Liver (tissue), 9 donors: ENCODE data around the gene CAPN2. TPM values are rescaled to one million over a fixed set of nuclear protein-coding genes. Genes with fewer than 3 reads are reported as not detected.
"Not testable (repeated sequence)": the region's sequence is repeated elsewhere in the genome, so short reads cannot be mapped to it uniquely, and the experiment has no call there.

Experiments
- DNase-seq: peaks from one replicate; pipeline ENCODE4 v3.0.0-alpha.2; 2017; ENCODE audit warnings: low spot score
- H3K27ac ChIP-seq, 2 donors: one replicate each; pipeline ENCODE4 v1.7.0; 2013; ENCODE audit warnings: inconsistent platforms in 2 of 2, low read length in 2 of 2, control low read depth in 1 of 2, low read depth in 1 of 2, mild to moderate bottlenecking in 1 of 2
- H3K27me3 ChIP-seq, 4 donors: one replicate each; pipeline versions ENCODE4 v1.6.1 to v1.7.0; 2013; ENCODE audit warnings: low read length in 3 of 4, inconsistent platforms in 1 of 4, mild to moderate bottlenecking in 1 of 4, moderate library complexity in 1 of 4; ENCODE audit not compliant: control insufficient read depth in 4 of 4, insufficient read depth in 4 of 4
- H3K36me3 ChIP-seq, 4 donors: one replicate each; pipeline versions ENCODE4 v1.6.1 to v1.7.0; 2013; ENCODE audit warnings: low read length in 3 of 4, mild to moderate bottlenecking in 3 of 4, low read depth in 1 of 4, moderate library complexity in 1 of 4; ENCODE audit not compliant: control insufficient read depth in 4 of 4, insufficient read depth in 3 of 4
- H3K4me1 ChIP-seq, 4 donors: one replicate each; pipeline versions ENCODE4 v1.6.1 to v1.7.0; 2013; ENCODE audit warnings: low read length in 3 of 4, mild to moderate bottlenecking in 3 of 4, moderate library complexity in 1 of 4; ENCODE audit not compliant: control insufficient read depth in 4 of 4, insufficient read depth in 4 of 4
- H3K4me3 ChIP-seq, 3 donors: one replicate each; pipeline versions ENCODE4 v1.6.1 to v1.7.0; 2013; ENCODE audit warnings: low read length in 3 of 3, control low read depth in 1 of 3, low read depth in 1 of 3, mild to moderate bottlenecking in 1 of 3
- H3K9ac ChIP-seq, 2 donors: one replicate each; pipeline ENCODE4 v1.7.0; 2013; ENCODE audit warnings: low read length in 2 of 2, mild to moderate bottlenecking in 2 of 2, moderate library complexity in 2 of 2, control low read depth in 1 of 2, low read depth in 1 of 2
- H3K9me3 ChIP-seq, 4 donors: one replicate each; pipeline versions ENCODE4 v1.6.1 to v1.7.0; 2013; ENCODE audit warnings: low read length in 3 of 4; ENCODE audit not compliant: control insufficient read depth in 4 of 4
- CTCF ChIP-seq: fragments of 150-350 bp; IDR thresholded peaks from 2 replicates; pipeline ENCODE4 v1.5.1; 2017; ENCODE audit warnings: improper control_type of control experiment, low read depth, low read length; ENCODE audit not compliant: missing input control
- EGR1 ChIP-seq, 2 donors: IDR thresholded peaks; 2 replicates each; pipeline ENCODE4 v1.6.1; 2016 to 2018; ENCODE audit warnings: antibody characterized with exemption in 2 of 2, low read depth in 2 of 2
- FOXA1 ChIP-seq: IDR thresholded peaks from 2 replicates; pipeline ENCODE4 v1.6.1; 2016; ENCODE audit warnings: antibody characterized with exemption
- HNF4A ChIP-seq, 2 donors: conservative IDR thresholded peaks; 2 replicates each; pipeline ENCODE4 v1.6.1; 2016; ENCODE audit warnings: antibody characterized with exemption in 2 of 2, mild to moderate bottlenecking in 2 of 2
- HNF4G ChIP-seq: IDR thresholded peaks from 2 replicates; pipeline ENCODE4 v1.6.1; 2016; ENCODE audit warnings: antibody characterized with exemption
- JUND ChIP-seq, 2 donors: IDR thresholded peaks; 2 replicates each; pipeline ENCODE4 v1.6.1; 2016; ENCODE audit warnings: antibody characterized with exemption in 2 of 2
- MAX ChIP-seq: IDR thresholded peaks from 2 replicates; pipeline ENCODE4 v1.6.1; 2016; ENCODE audit warnings: antibody characterized with exemption
- NR2F2 ChIP-seq: IDR thresholded peaks from 2 replicates; pipeline ENCODE4 v1.6.1; 2016; ENCODE audit warnings: antibody characterized with exemption
- RAD21 ChIP-seq, 2 donors: IDR thresholded peaks; 2 replicates each; pipeline ENCODE4 v1.6.1; 2016; ENCODE audit warnings: antibody characterized with exemption in 2 of 2, mild to moderate bottlenecking in 2 of 2
- REST ChIP-seq: IDR thresholded peaks from 2 replicates; pipeline ENCODE4 v1.6.1; 2016; ENCODE audit warnings: antibody characterized with exemption, mild to moderate bottlenecking
- YY1 ChIP-seq: IDR thresholded peaks from 2 replicates; pipeline ENCODE4 v1.6.1; 2016; ENCODE audit warnings: antibody characterized with exemption, mild to moderate bottlenecking
- WGBS: extraction: QIAGEN DNeasy Blood & Tissue Kit; methylation state at CpG from one replicate; pipeline ENCODE4 v1.1.7; 2013; 5-methylcytosine and 5-hydroxymethylcytosine counted together
- polyA plus RNA-seq, 2 donors: library from polyadenylated mRNA; stranded (reverse) in 1 of 2; unstranded in 1 of 2; fragments of 200-250 nt in 1 of 2; fragments of >200 nt in 1 of 2; fragmentation: Nextera tagmentation in 1 of 2; extraction: Ambion mirVana in 1 of 2; gene quantifications; one replicate each; pipeline versions ENCODE4 v1.2.1 to v1.2.3, GENCODE V29; 2013 to 2015
- total RNA-seq, 2 donors: library from RNA; depleted of rRNA; stranded (reverse); fragments of >200 nt; gene quantifications; one replicate each; pipeline ENCODE4 v1.2.3, GENCODE V29; 2014
- donor health status: healthy.
- donor health status: healthy.
- donor health status: healthy.
- donor health status: healthy.
- donor health status: healthy.

Gene CAPN2
- total and polyA plus RNA-seq, 4 donors: 11.2 to 20.7 (median 15.5) TPM

GRCh38 chr1:223803211-223803610 lies 90.9 kb downstream of the CAPN2 start:
- DNase-seq: no peak
- Histone ChIP-seq H3K27me3 (no peaks in the 10 kb centered on the region), H3K36me3 (peaks cover 11 to 61% (median 48%) of the 10 kb centered on the region in 4 donors)

GRCh38 chr1:223809905-223810304 lies 97.6 kb downstream of the CAPN2 start:
- not testable (repeated sequence) for H3K4me1 ChIP-seq, H3K4me3 ChIP-seq, DNase-seq, H3K9ac ChIP-seq, H3K9me3 ChIP-seq, H3K27me3 ChIP-seq, H3K27ac ChIP-seq
- H3K36me3 ChIP-seq: peaks cover 5 to 33% (median 29%) of the 10 kb centered on the region in 4 donors
- WGBS: 94% methylated on average over 4 of the region's 4 CpGs

More at GRCh38 chr1:223803211-223803610, 90.9 kb downstream of the CAPN2 start:
- Histone ChIP-seq H3K9me3 (no peaks in the 10 kb centered on the region), H3K9ac (no peak overlapping the region), H3K4me3 (no peak overlapping the region), H3K27ac (no peak overlapping the region), H3K4me1 (peaks cover 0 to 13% (median 5%) of the 10 kb centered on the region in 4 donors)
- 97% methylated on average over 7 of the region's 7 CpGs for WGBS
- no peak for TF ChIP-seq MAX
- no peak for TF ChIP-seq HNF4G
- no peak for TF ChIP-seq HNF4A (conservative IDR thresholded peaks at IDR 0.05)
- no peak for TF ChIP-seq FOXA1
- TF ChIP-seq JUND (IDR thresholded peaks at IDR 0.05): no peak
- no peak for TF ChIP-seq REST

GRCh38 chr1:223810586-223810985 lies 98.2 kb downstream of the CAPN2 start:
- DNase-seq: no peak
- WGBS: 94% methylated on average over 2 of the region's 2 CpGs
- peaks cover 4 to 26% (median 24%) of the 10 kb centered on the region in 4 donors for H3K36me3 ChIP-seq
- TF ChIP-seq EGR1 (IDR thresholded peaks at IDR 0.05; ENCODE audit: low read depth in 2 of 2) (no peak), RAD21 (IDR thresholded peaks at IDR 0.05) (no peak)
- no peaks in the 10 kb centered on the region for H3K9me3 ChIP-seq
- no peaks in the 10 kb centered on the region for H3K27me3 ChIP-seq
- no peak overlapping the region for H3K4me3 ChIP-seq
- peaks cover 0 to 12% (median 11%) of the 10 kb centered on the region in 4 donors for H3K4me1 ChIP-seq
- H3K9ac ChIP-seq: no peak overlapping the region
- no peak overlapping the region for H3K27ac ChIP-seq

- Histone ChIP-seq H3K27ac (no peak overlapping the region), H3K4me1 (peaks cover 0 to 15% (median 12%) of the 10 kb centered on the region in 4 donors), H3K9me3 (no peaks in the 10 kb centered on the region), H3K9ac (no peak overlapping the region), H3K27me3 (no peaks in the 10 kb centered on the region), H3K36me3 (peaks cover 4 to 18% (median 15%) of the 10 kb centered on the region in 4 donors), H3K4me3 (no peak overlapping the region)
- no peak for DNase-seq
- no peak for TF ChIP-seq YY1
- TF ChIP-seq CTCF: peak; percentile 59
- TF ChIP-seq RAD21 (IDR thresholded peaks at IDR 0.05): peak; percentile 90 to 94
- TF ChIP-seq NR2F2: no peak
- WGBS: 35% methylated on average over 3 of the region's 3 CpGs
Measured at GRCh38 chr1:223811634-223812101, 99.3 kb downstream of the CAPN2 start.
